Loucy (cell line): Measurements from ENCODE around the gene CEP152.

Experiments used
- H2AFZ ChIP-seq: fragments of 200-600 bp; sonication (generic); 2 replicates; pipeline ENCODE4 v1.6.0; 2016; ENCODE audit warnings: antibody characterized with exemption, mild to moderate bottlenecking, low read length, moderate library complexity
- H3F3A ChIP-seq: fragments of 200-600 bp; 2 replicates; pipeline ENCODE4 v1.6.0; 2016; ENCODE audit warnings: antibody characterized with exemption, low read depth, mild to moderate bottlenecking
- H3K27me3 ChIP-seq: fragments of 200-600 bp; sonication (generic); 2 replicates; pipeline ENCODE4 v1.6.1; 2014; ENCODE audit warnings: low read length, mild to moderate bottlenecking; ENCODE audit not compliant: insufficient read depth, poor library complexity, severe bottlenecking
- H3K36me3 ChIP-seq: fragments of 200-600 bp; sonication (generic); 2 replicates; pipeline ENCODE4 v1.6.1; 2016; ENCODE audit warnings: low read length; ENCODE audit not compliant: insufficient read depth
- H3K4me1 ChIP-seq: fragments of 200-600 bp; sonication (generic); 2 replicates; pipeline ENCODE4 v1.5.1; 2014; ENCODE audit warnings: low read length, mild to moderate bottlenecking; ENCODE audit not compliant: insufficient read depth, poor library complexity, severe bottlenecking
- H3K4me2 ChIP-seq: fragments of 200-600 bp; sonication (generic); 2 replicates; pipeline ENCODE4 v1.6.0; 2014; ENCODE audit warnings: antibody characterized with exemption, low read length, low read depth, mild to moderate bottlenecking; ENCODE audit not compliant: poor library complexity, severe bottlenecking
- H3K4me3 ChIP-seq: fragments of 200-600 bp; sonication (generic); 2 replicates; pipeline ENCODE4 v1.5.1; 2014; ENCODE audit warnings: low read length, mild to moderate bottlenecking, mixed read lengths; ENCODE audit not compliant: poor library complexity, severe bottlenecking
- H3K79me2 ChIP-seq: fragments of 200-600 bp; sonication (generic); 2 replicates; pipeline ENCODE4 v1.6.1; 2014; ENCODE audit warnings: low read length; ENCODE audit not compliant: insufficient read depth
- H3K9ac ChIP-seq: fragments of 200-600 bp; sonication (generic); 2 replicates; pipeline ENCODE4 v1.6.0; 2014; ENCODE audit warnings: mild to moderate bottlenecking, low read depth, low read length, moderate library complexity; ENCODE audit not compliant: poor library complexity, severe bottlenecking
- H3K9me2 ChIP-seq: fragments of 200-600 bp; sonication (generic); replicated peaks from 2 replicates; pipeline ENCODE4 v1.6.1; 2016; ENCODE audit warnings: low read depth, low read length, mixed read lengths
- H3K9me3 ChIP-seq: fragments of 200-600 bp; sonication (generic); 2 replicates; pipeline ENCODE4 v1.6.1; 2014; ENCODE audit warnings: mild to moderate bottlenecking, antibody characterized with exemption, low read length, low read depth; ENCODE audit not compliant: insufficient read depth
- H4K20me1 ChIP-seq: fragments of 200-600 bp; sonication (generic); 2 replicates; pipeline ENCODE4 v1.6.0; 2014; ENCODE audit warnings: antibody characterized with exemption, low read length, mild to moderate bottlenecking; ENCODE audit not compliant: insufficient read depth, poor library complexity, severe bottlenecking
- EZH2phosphoT487 ChIP-seq: fragments of 200-600 bp; IDR thresholded peaks from 2 replicates; pipeline ENCODE4 v1.6.1; 2018; ENCODE audit warnings: antibody characterized with exemption, mild to moderate bottlenecking, moderate library complexity, borderline replicate concordance
- TF ChIP-seq, protein P1 (sequence below): fragments of 200-600 bp; sonication (generic); conservative IDR thresholded peaks from 2 replicates; pipeline ENCODE4 v1.5.1; 2014; ENCODE audit warnings: mild to moderate bottlenecking, antibody characterized with exemption, low read length

Gene CEP152

GRCh38 chr15:48693484-48693883, 117.4 kb downstream of the CEP152 start:
- TF ChIP-seq, protein P1, sequence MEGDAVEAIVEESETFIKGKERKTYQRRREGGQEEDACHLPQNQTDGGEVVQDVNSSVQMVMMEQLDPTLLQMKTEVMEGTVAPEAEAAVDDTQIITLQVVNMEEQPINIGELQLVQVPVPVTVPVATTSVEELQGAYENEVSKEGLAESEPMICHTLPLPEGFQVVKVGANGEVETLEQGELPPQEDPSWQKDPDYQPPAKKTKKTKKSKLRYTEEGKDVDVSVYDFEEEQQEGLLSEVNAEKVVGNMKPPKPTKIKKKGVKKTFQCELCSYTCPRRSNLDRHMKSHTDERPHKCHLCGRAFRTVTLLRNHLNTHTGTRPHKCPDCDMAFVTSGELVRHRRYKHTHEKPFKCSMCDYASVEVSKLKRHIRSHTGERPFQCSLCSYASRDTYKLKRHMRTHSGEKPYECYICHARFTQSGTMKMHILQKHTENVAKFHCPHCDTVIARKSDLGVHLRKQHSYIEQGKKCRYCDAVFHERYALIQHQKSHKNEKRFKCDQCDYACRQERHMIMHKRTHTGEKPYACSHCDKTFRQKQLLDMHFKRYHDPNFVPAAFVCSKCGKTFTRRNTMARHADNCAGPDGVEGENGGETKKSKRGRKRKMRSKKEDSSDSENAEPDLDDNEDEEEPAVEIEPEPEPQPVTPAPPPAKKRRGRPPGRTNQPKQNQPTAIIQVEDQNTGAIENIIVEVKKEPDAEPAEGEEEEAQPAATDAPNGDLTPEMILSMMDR: no peak
- TF ChIP-seq EZH2phosphoT487: no peak
- H3K4me2 ChIP-seq: no peak overlapping the region
- H3F3A ChIP-seq: no peaks in the 10 kb centered on the region

DNA sequence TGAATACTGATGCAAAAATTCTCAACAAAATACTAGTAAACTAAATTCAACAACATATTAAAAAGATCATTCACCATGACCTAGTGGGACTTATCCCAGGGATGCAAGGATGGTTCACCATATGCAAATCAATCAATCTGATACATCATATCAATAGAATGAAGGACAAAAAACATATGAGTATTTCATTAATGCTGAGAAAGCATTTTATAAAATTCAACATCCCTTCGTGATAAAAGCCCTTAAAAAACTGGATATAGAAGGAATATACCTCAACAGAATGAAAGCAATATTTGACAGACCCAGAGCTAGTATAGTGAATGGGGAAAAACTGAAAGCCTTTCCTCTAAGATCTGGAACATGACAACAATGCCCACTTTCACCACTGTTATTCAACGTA, 122.4 kb downstream of the CEP152 start:
- H3K4me2 ChIP-seq: no peak overlapping the region
- H2AFZ ChIP-seq: no peak overlapping the region
- H3K4me1 ChIP-seq: no peaks in the 10 kb centered on the region
- no peaks in the 10 kb centered on the region for H3K9me2 ChIP-seq
- H3K9me3 ChIP-seq: no peaks in the 10 kb centered on the region
- H4K20me1 ChIP-seq: no peaks in the 10 kb centered on the region
- TF ChIP-seq EZH2phosphoT487: no peak
- TF ChIP-seq, protein P1: no peak
- H3K36me3 ChIP-seq: no peaks in the 10 kb centered on the region
- no peak overlapping the region for H3K9ac ChIP-seq
- H3K4me3 ChIP-seq: no peak overlapping the region
- H3K79me2 ChIP-seq: no peaks in the 10 kb centered on the region
- H3K27me3 ChIP-seq: no peaks in the 10 kb centered on the region
- no peaks in the 10 kb centered on the region for H3F3A ChIP-seq

More at GRCh38 chr15:48693484-48693883, 117.4 kb downstream of the CEP152 start:
- H3K9me3 ChIP-seq: no peaks in the 10 kb centered on the region
- no peaks in the 10 kb centered on the region for H3K79me2 ChIP-seq
- no peak overlapping the region for H3K4me3 ChIP-seq
- H4K20me1 ChIP-seq: no peaks in the 10 kb centered on the region
- no peaks in the 10 kb centered on the region for H3K4me1 ChIP-seq
- no peak overlapping the region for H3K9ac ChIP-seq
- H3K36me3 ChIP-seq: no peaks in the 10 kb centered on the region
- no peak overlapping the region for H2AFZ ChIP-seq
- H3K27me3 ChIP-seq: no peaks in the 10 kb centered on the region
- H3K9me2 ChIP-seq: no peaks in the 10 kb centered on the region
